ENCODE results near the gene MS4A10. TPM values are rescaled to one million over a fixed set of nuclear protein-coding genes. Genes with fewer than 3 reads are reported as not detected.

Gene MS4A10
- total RNA-seq, 1 experiment from 2014 or later = not detected

DNA sequence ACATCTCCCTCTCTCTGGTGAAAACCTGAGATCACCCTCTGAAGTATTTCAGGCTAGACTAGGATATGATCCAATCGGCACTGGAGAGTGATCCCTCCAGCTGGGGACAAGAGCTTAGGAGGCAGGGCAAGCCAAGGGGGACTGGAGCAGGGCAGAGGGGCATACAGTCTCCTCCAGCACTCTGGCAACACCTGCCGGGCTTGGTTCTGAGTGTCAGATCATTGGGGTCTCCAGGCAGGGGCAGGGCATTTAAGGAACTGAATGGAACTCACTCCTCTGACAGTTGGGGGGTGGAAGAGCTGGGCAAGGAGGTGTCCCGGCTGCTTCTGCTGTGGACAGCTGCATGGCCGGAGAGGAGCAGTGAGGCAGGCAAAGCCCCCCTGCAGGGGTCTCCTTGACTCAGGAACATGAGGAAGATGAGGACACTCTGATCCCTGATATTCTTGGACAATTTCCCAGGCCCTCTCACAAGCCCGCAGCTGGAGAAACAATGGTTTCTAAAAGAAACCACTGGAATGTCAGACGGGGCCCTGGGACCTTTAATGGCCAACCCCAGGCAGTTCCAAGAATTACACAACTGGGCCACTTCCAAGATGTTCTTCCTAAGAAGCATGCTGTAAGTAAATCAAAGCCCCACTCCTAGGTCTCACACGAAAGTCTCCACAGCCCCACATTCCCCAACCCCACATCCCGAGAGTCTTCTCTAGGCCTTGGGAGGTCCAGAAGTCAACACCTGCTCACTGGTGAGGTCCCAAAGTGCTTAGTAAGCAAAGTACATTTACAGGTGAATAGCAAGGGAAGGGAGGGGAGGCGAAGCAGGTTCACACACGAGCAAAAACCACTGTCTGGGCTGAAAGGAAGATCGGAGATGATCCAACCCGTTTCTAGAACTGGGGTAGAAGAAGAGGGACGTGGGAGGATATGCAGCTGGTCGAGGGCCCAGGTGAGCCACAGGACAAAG, 55.6 kb downstream of the MS4A10 start:
- Histone ChIP-seq H3K4me1 (ENCODE audit: insufficient read depth, low read length) (peaks cover 35% of the 10 kb centered on the region), H4K20me1 (ENCODE audit: low read length) (peaks cover 15% of the 10 kb centered on the region), H2AFZ (ENCODE audit: low read length) (no peak overlapping the region), H3K79me2 (ENCODE audit: low read length) (peaks cover 39% of the 10 kb centered on the region), H3K36me3 (ENCODE audit: low read depth, low read length) (no peaks in the 10 kb centered on the region), H3K27me3 (ENCODE audit: low read length) (no peaks in the 10 kb centered on the region), H3K4me3 (ENCODE audit: low read length) (no peak overlapping the region), H3F3A (ENCODE audit: low read length, unreplicated experiment) (no peaks in the 10 kb centered on the region), H3K27ac (ENCODE audit: low read length) (no peak overlapping the region), H3K9ac (ENCODE audit: low read length) (no peak overlapping the region), H3K9me3 (ENCODE audit: low read length) (no peaks in the 10 kb centered on the region), H3K4me2 (ENCODE audit: low read length) (no peak overlapping the region), H3K9me2 (replicated peaks; ENCODE audit: low read length) (no peaks in the 10 kb centered on the region)
- intact Hi-C loops (cut with micrococcal nuclease) = no loop called here
- no peak for TF ChIP-seq CTCF (conservative IDR thresholded peaks at IDR 0.05; ENCODE audit: low read depth, low read length)
- no peak for TF ChIP-seq EZH2phosphoT487 (IDR thresholded peaks at IDR 0.05; ENCODE audit: borderline replicate concordance, low read length)
- TF ChIP-seq EZH2 (IDR thresholded peaks at IDR 0.05; ENCODE audit: low read length, unreplicated experiment) = no peak
- BruUV-seq (replicated peaks) = no TSS peak
- POLR2A ChIA-PET (ENCODE audit: unreplicated experiment) = interaction anchor here (0.6 kb wide), 1 partner anchor 1055 kb away, joined by 12 read pairs; no protein-coding TSS in a partner anchor
- CTCF ChIA-PET = no interaction called here
- ATAC-seq = no peak
- DNase-seq = peak; percentile 21

GRCh38 chr11:60841797-60842667, 56.9 kb downstream of the MS4A10 start, which contains the start of gene CCDC86:
CCDC86 (plus strand) TSS chr11:60842113; CDS start chr11:60842125, 12 bp downstream.
- no peaks in the 10 kb centered on the region for H3F3A ChIP-seq (ENCODE audit: low read length, unreplicated experiment)
- H2AFZ ChIP-seq (ENCODE audit: low read length) = peak within 1 kb of the TSS; percentile 70
- BruUV-seq (replicated peaks) = TSS peak; percentile 70
- H3K9ac ChIP-seq (ENCODE audit: low read length) = peak within 1 kb of the TSS; percentile 98
- DNase-seq (peak; percentile 98), ATAC-seq (peak; percentile 73)
- no peaks in the 10 kb centered on the region for H3K27me3 ChIP-seq (ENCODE audit: low read length)
- POLR2A ChIA-PET (ENCODE audit: unreplicated experiment) = no interaction called here
- no peaks in the 10 kb centered on the region for H3K9me3 ChIP-seq (ENCODE audit: low read length)
- H4K20me1 ChIP-seq (ENCODE audit: low read length) = peaks cover 15% of the 10 kb centered on the region
- H3K27ac ChIP-seq (ENCODE audit: low read length) = peak within 1 kb of the TSS; percentile 59
- peak within 1 kb of the TSS; percentile 92 for H3K4me2 ChIP-seq (ENCODE audit: low read length)
- no peaks in the 10 kb centered on the region for H3K9me2 ChIP-seq (replicated peaks; ENCODE audit: low read length)
- TF ChIP-seq CTCF (conservative IDR thresholded peaks at IDR 0.05; ENCODE audit: low read depth, low read length) (no peak), EZH2phosphoT487 (IDR thresholded peaks at IDR 0.05; ENCODE audit: borderline replicate concordance, low read length) (no peak), EZH2 (IDR thresholded peaks at IDR 0.05; ENCODE audit: low read length, unreplicated experiment) (no peak)
- H3K79me2 ChIP-seq (ENCODE audit: low read length) = peaks cover 51% of the 10 kb centered on the region
- H3K4me1 ChIP-seq (ENCODE audit: insufficient read depth, low read length) = peaks cover 31% of the 10 kb centered on the region
- no peaks in the 10 kb centered on the region for H3K36me3 ChIP-seq (ENCODE audit: low read depth, low read length)
- H3K4me3 ChIP-seq (ENCODE audit: low read length) = peak within 1 kb of the TSS; percentile 92
- CTCF ChIA-PET = interaction anchor here (1.4 to 2.1 kb wide), 2 partner anchors 46 to 57 kb away, joined by 4 to 10 read pairs; no protein-coding TSS in a partner anchor
- intact Hi-C loops (cut with micrococcal nuclease) = no loop called here

All from PC-3 (cell line).